Uterus (tissue), 2 donors: ENCODE results near the gene RACGAP1.

ENCODE experiments used
- POLR2A ChIP-seq, 2 donors: fragments of 450-650 bp; IDR thresholded peaks; one replicate each; pipeline ENCODE4 v1.6.1; 2016; ENCODE audit warnings: antibody characterized with exemption in 2 of 2, mild to moderate bottlenecking in 1 of 2, moderate library complexity in 1 of 2
- TF ChIP-seq, protein P1 (sequence below), 4 experiments: fragments of 200-600 bp in 2 of 4; fragments of 450-650 bp in 2 of 4; sonication (generic) in 2 of 4; IDR thresholded peaks; one replicate each; pipeline ENCODE4 v1.5.1; 2016 to 2019; ENCODE audit warnings: antibody characterized with exemption in 4 of 4, mild to moderate bottlenecking in 2 of 4, moderate library complexity in 1 of 4

DNA sequence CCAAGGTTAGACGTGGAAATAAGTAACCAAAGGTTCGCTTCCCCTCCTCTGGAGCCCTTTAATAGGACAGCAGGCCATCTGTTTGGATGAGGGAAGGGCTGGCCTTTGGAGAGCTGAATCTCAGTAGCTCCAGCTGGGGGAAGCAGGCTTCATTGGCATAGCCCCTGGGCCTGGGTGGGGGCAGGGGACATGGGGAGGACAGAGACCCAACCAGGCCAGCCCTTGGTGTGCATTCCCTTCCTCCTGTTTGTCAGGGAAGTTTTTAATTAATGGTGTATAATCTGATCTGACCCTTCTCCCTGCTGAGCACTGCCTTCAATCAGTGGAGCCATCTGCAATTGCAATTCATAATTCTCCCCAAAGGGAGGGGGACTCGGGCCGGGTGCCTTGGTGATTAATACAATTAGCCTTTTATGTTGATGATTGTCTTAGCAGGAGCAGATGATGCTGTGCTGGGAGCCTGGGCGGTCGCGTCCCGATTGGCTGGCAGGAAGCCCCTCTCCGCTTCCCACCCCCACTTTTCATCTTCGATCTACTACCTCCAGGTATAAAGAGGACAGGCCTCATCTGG lies 46.2 kb downstream of the RACGAP1 start:
- TF ChIP-seq, protein P1, sequence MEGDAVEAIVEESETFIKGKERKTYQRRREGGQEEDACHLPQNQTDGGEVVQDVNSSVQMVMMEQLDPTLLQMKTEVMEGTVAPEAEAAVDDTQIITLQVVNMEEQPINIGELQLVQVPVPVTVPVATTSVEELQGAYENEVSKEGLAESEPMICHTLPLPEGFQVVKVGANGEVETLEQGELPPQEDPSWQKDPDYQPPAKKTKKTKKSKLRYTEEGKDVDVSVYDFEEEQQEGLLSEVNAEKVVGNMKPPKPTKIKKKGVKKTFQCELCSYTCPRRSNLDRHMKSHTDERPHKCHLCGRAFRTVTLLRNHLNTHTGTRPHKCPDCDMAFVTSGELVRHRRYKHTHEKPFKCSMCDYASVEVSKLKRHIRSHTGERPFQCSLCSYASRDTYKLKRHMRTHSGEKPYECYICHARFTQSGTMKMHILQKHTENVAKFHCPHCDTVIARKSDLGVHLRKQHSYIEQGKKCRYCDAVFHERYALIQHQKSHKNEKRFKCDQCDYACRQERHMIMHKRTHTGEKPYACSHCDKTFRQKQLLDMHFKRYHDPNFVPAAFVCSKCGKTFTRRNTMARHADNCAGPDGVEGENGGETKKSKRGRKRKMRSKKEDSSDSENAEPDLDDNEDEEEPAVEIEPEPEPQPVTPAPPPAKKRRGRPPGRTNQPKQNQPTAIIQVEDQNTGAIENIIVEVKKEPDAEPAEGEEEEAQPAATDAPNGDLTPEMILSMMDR (IDR thresholded peaks at IDR 0.05) = no peak
- no peak for TF ChIP-seq POLR2A (IDR thresholded peaks at IDR 0.05)
